Urinary bladder (tissue), 4 donors: ENCODE results near the gene MMP17. TPM values are rescaled to one million over a fixed set of nuclear protein-coding genes. Genes with fewer than 3 reads are reported as not detected.

Experiments used
- DNase-seq: peaks from one replicate; pipeline ENCODE4 v3.0.0-alpha.2; 2015; ENCODE audit errors: extremely low spot score
- H3K27ac ChIP-seq: one replicate; pipeline ENCODE4 v1.5.1; 2013; ENCODE audit warnings: low read depth, mild to moderate bottlenecking, moderate library complexity
- H3K36me3 ChIP-seq: one replicate; pipeline ENCODE4 v1.6.1; 2013; ENCODE audit warnings: mild to moderate bottlenecking, moderate library complexity; ENCODE audit not compliant: insufficient read depth
- H3K4me1 ChIP-seq: one replicate; pipeline ENCODE4 v1.6.1; 2013; ENCODE audit warnings: mild to moderate bottlenecking, moderate library complexity; ENCODE audit not compliant: insufficient read depth
- H3K4me3 ChIP-seq: one replicate; pipeline ENCODE4 v1.5.1; 2013; ENCODE audit warnings: low read depth, low read length
- WGBS: extraction: QIAGEN DNeasy Blood & Tissue Kit; methylation state at CpG from one replicate; pipeline ENCODE4 v1.1.7; 2013; 5-methylcytosine and 5-hydroxymethylcytosine counted together
- polyA plus RNA-seq: library from polyadenylated mRNA; stranded (reverse); fragments of 200-250 nt; gene quantifications from one replicate; pipeline ENCODE4 v1.2.3, GENCODE V29; 2013
- total RNA-seq: library from RNA; depleted of rRNA; stranded (reverse); fragments of >200 nt; gene quantifications from one replicate; pipeline ENCODE4 v1.2.3, GENCODE V29; 2014
- donor health status: healthy with polysubstance abuse.
- donor health status: healthy.

Gene MMP17
- total and polyA plus RNA-seq, 2 donors, result 3.9 to 6.9 TPM

DNA sequence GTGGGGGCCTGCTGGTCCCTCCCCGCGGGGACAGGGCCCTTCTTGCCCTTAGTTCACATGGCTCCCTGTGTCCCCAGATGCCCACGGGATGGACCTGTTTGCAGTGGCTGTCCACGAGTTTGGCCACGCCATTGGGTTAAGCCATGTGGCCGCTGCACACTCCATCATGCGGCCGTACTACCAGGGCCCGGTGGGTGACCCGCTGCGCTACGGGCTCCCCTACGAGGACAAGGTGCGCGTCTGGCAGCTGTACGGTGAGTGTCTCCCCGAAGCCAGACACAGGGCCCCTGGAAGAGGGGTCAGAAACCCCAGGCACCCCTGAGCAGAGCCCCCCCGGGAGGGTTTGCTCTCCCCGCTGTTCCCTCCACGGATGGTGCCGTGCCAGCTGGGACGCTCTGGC is 13.4 kb downstream of the MMP17 start:
- H3K4me3 ChIP-seq, result no peak overlapping the region
- no peaks in the 10 kb centered on the region for H3K36me3 ChIP-seq
- H3K27ac ChIP-seq, result no peak overlapping the region
- 94% methylated on average over 22 of the region's 22 CpGs for WGBS
- H3K4me1 ChIP-seq, result no peaks in the 10 kb centered on the region
- no peak for DNase-seq

DNA sequence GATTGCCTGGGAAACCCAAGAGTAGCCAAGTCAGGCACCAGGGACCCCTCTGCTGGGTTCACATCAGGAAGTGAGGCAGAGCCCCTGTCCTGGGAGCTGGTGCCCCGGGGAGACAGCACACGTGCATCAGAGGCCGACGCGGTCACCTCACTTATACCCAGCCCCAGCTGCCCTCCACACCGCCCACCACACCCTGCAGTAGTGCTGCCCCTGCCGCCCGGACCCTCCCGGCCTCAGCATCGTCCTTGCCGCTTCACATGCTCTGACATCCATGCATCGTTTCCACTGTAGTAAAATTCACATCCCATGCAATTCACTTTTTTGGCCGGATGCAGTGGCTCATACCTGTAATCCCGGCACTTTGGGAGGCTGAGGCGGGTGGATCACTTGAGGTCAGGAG is 14.0 kb downstream of the MMP17 start:
- DNase-seq, result no peak
- H3K27ac ChIP-seq, result no peak overlapping the region
- H3K4me3 ChIP-seq, result no peak overlapping the region
- H3K36me3 ChIP-seq, result no peaks in the 10 kb centered on the region
- WGBS, result 89% methylated on average over 15 of the region's 15 CpGs
- no peaks in the 10 kb centered on the region for H3K4me1 ChIP-seq

DNA sequence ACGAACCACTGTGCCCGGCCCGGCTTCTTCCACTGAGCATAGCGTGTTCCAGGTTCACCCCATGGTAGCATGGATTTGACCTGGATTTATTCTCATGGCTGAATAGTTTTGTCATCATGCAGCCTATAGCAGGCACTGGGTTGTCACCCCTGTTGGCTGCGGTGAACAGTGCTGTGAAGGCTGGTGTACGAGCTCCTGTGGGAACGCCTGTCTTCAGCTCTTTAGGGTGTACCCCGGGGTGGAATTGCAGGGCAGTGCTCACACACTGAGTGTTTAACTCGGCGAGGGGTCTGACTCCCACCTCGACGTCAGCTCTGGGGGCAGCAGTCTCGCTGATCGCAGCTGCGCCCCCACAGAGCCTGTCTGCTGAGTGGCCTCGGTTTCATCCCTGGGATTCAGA is 15.3 kb downstream of the MMP17 start:
- Histone ChIP-seq H3K4me1 (no peaks in the 10 kb centered on the region), H3K36me3 (no peaks in the 10 kb centered on the region), H3K27ac (no peak overlapping the region), H3K4me3 (no peak overlapping the region)
- no peak for DNase-seq
- WGBS, result 92% methylated on average over 16 of the region's 16 CpGs

DNA sequence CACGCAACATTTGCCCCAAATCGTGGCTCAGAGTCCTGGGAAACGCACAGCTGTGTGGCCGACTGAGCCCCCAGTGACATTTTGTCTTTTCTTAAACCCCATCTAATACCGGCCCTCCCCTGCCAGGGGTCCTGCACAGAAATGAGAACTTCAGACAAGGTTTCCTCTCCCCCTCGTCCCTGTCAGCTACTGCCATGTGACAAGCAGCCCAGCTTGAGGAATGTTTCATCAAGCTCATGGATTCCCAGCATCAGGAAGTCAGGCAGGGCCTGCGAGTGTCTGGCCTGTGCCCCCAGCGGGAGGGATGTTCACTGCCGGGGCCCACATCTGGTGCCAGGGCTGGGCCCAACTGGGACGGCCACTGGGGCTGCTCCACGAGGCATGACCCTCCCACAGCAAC is 15.9 kb downstream of the MMP17 start:
- Histone ChIP-seq H3K4me1 (no peaks in the 10 kb centered on the region), H3K36me3 (no peaks in the 10 kb centered on the region), H3K4me3 (no peak overlapping the region), H3K27ac (no peak overlapping the region)
- no peak for DNase-seq
- 92% methylated on average over 11 of the region's 11 CpGs for WGBS

DNA sequence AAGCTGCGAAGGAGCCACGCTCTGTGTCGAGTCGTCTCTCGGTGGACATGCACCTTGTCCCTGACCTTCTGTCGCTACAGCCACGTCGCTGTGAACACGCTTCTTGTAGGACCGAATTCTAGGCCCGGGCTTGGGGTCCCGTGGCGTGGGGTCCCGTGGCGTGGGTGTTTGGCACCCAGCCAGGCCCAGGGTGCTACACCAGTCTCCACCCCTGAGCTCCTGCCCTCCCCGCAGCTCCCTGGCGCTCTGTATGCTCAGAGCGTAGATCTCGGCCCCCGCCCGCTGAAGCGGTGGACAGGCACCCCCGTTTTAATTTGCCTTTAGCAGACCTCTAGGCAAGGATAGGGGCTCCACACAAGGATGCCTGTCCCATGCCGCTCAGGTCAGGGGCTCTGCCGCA is 16.5 kb downstream of the MMP17 start:
- Histone ChIP-seq H3K36me3 (no peaks in the 10 kb centered on the region), H3K4me3 (no peak overlapping the region), H3K27ac (no peak overlapping the region), H3K4me1 (no peaks in the 10 kb centered on the region)
- WGBS, result 92% methylated on average over 25 of the region's 25 CpGs
- DNase-seq, result no peak

DNA sequence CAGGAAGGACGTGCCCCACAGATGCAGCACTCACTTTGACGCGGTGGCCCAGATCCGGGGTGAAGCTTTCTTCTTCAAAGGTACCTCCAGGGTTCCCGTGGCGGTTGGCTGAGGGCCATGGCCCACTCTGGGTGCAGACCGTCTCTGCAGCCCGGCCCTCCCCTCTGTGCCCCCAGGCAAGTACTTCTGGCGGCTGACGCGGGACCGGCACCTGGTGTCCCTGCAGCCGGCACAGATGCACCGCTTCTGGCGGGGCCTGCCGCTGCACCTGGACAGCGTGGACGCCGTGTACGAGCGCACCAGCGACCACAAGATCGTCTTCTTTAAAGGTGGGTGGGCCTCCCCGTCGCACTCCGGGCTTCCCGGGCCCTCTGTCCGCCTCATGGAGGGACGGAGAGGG is 16.9 kb downstream of the MMP17 start:
- Histone ChIP-seq H3K36me3 (no peaks in the 10 kb centered on the region), H3K4me1 (no peaks in the 10 kb centered on the region), H3K4me3 (no peak overlapping the region), H3K27ac (no peak overlapping the region)
- 93% methylated on average over 29 of the region's 29 CpGs for WGBS
- DNase-seq, result no peak

DNA sequence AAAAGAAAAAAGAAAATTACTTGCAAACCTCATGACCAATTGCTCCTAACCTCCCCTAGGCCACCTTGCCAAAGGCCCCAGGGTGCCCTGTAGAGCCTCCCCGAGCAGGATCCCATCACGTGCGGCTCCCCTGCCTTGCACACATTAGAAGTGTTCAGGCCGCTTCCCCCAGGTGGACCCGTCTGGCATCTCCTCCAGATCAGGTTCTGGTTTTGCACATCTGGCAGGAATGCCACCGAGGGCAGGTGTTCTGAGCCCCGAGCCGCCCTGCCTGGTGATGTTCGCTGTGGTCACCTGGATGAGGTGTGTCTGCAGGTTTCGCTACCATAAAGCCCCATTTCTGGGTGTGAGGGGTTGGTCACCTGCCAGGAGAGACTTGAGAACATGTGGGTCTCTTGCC is 19.3 kb downstream of the MMP17 start:
- no peaks in the 10 kb centered on the region for H3K36me3 ChIP-seq
- 92% methylated on average over 10 of the region's 10 CpGs for WGBS
- no peak overlapping the region for H3K4me3 ChIP-seq
- H3K27ac ChIP-seq, result no peak overlapping the region
- no peaks in the 10 kb centered on the region for H3K4me1 ChIP-seq
- no peak for DNase-seq

DNA sequence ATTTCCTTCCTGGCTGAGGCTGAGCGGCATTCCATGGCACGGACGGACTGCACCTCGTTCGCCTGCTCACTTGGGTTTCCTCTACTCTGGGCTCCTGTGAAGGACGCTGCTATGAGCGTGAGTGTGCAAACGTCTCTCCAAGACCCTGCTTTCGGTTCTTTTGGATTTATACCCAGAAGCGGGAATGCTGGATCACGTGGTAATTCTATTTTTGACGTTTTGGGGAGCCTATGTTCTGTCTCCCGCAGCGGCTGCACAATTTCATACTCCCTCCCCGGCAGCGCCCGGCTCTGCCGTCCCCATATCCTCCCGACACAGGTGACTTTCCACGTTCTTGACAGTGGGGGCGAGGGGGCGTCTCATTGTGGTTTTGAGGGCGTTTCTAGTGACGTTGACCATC is 20.6 kb downstream of the MMP17 start:
- DNase-seq, result no peak
- 87% methylated on average over 24 of the region's 24 CpGs for WGBS
- Histone ChIP-seq H3K36me3 (no peaks in the 10 kb centered on the region), H3K4me1 (no peaks in the 10 kb centered on the region), H3K4me3 (no peak overlapping the region), H3K27ac (no peak overlapping the region)

DNA sequence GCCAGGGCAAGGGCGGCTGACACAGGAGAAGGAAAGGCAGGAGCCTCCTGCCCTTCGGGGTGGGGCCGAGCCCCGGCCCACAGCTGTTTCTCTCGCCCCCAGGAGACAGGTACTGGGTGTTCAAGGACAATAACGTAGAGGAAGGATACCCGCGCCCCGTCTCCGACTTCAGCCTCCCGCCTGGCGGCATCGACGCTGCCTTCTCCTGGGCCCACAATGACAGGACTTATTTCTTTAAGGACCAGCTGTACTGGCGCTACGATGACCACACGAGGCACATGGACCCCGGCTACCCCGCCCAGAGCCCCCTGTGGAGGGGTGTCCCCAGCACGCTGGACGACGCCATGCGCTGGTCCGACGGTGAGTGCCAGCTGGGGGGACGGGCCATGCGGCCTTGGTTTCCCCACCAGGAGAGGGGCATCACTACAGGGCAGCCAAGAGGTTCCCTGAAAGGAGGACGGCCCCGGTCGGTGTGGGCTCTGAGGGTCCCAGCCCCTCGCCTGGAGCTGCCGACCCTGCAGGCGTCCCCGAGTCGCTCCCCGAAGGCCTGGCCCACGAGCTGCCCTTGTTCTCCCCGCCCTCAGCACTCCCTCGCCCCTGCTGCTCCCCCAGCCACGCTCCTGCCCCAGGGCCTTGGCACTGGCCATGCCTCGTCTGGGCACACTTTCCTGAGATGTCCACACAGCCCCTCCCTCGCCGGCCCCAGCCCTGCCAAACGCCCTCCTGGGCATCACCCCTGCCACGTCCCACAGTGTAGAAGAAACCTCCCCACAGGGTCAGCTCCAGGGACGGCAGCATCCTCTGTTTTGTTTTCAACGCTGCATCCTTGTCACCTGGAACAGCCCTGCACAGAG is 21.7 kb downstream of the MMP17 start:
- 91% methylated on average over 47 of the region's 47 CpGs for WGBS
- no peak for DNase-seq
- Histone ChIP-seq H3K27ac (no peak overlapping the region), H3K4me3 (no peak overlapping the region), H3K4me1 (no peaks in the 10 kb centered on the region), H3K36me3 (no peaks in the 10 kb centered on the region)

DNA sequence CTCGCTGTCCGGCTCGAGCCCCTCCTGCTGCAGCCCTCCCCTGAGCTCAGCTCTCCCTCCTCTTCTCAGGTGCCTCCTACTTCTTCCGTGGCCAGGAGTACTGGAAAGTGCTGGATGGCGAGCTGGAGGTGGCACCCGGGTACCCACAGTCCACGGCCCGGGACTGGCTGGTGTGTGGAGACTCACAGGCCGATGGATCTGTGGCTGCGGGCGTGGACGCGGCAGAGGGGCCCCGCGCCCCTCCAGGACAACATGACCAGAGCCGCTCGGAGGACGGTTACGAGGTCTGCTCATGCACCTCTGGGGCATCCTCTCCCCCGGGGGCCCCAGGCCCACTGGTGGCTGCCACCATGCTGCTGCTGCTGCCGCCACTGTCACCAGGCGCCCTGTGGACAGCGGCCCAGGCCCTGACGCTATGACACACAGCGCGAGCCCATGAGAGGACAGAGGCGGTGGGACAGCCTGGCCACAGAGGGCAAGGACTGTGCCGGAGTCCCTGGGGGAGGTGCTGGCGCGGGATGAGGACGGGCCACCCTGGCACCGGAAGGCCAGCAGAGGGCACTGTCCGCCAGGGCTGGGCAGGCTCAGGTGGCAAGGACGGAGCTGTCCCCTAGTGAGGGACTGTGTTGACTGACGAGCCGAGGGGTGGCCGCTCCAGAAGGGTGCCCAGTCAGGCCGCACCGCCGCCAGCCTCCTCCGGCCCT is 22.8 kb downstream of the MMP17 start:
- H3K4me1 ChIP-seq, result no peaks in the 10 kb centered on the region
- H3K36me3 ChIP-seq, result no peaks in the 10 kb centered on the region
- no peak for DNase-seq
- WGBS, result 83% methylated on average over 41 of the region's 41 CpGs
- H3K4me3 ChIP-seq, result no peak overlapping the region
- no peak overlapping the region for H3K27ac ChIP-seq

DNA sequence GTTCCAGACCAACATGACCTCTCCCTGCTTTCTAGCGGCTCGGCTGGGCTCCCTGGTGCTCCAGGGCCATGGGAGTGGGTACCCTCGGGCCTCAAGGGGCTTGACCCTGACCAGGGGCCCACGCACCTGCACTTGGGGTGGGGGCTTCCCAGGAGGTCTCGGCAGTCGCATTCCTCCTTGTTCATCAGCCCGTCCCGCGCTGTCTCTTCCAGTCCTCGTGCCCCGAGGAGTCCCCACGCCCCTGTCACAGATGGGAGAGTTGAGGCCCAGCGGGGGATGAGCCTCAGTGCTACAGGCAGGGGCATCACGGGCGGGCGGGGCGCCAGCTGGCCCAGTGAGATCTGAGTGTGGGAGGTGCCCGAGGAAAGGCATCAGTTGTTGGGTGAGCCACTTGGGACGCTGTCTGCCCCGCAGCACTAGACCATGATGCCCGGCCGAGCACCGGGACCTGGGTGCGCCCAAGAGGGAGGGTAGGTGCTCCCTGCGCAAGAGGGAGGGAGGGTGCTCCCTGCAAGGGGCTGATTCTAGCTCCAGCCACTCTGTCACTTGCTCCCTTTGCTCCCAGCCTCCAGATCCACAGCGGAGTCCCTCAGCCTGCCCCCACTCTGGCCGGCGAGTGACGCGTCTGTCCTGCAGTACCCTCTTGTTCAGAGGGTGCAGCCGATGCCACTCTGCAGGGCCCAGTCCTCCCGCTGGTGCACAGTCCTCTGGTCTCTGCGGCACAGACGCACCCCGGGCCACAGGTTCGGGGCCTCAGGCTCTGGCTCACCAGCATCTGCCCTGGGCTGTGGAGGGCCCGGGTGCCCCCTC is 23.8 kb downstream of the MMP17 start:
- no peaks in the 10 kb centered on the region for H3K36me3 ChIP-seq
- no peak overlapping the region for H3K4me3 ChIP-seq
- H3K4me1 ChIP-seq, result no peaks in the 10 kb centered on the region
- DNase-seq, result no peak
- no peak overlapping the region for H3K27ac ChIP-seq
- 89% methylated on average over 37 of the region's 37 CpGs for WGBS

DNA sequence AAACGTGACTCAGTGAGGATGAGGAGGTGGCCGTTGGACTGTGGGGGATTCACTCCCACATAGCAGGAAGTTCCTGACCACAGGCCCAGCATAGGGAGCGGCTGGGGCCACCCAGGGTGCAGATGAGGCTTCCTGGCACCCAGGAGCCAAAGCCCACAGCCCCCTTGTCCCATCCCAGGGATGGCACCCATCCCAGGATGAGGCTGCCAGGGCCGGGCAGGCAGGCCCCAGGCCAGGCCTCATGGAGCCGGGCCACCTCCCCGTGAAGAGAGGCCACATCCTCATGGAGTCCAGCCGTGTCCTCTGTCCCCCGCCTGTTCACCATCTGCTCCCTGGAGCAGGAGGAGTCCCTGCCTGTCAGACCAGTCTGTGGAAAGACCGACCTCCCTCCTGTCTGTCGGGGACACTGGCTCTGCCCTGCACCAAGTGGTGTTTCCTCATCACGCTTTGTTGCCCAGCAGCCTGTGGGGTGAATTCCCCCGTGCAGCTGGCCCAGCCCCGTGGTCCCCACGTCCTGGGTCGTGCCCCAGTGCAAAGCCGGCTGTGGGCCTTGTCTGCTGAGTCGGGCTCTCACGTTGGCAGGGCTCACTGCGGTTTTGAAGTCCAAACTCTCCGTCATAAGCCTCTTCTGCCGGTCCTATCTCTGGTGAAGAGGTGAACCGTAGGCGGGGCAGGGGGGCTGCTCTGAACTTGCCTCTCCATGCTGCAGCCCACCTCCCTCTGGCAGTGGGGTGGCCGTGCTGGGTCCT is 24.5 kb downstream of the MMP17 start:
- Histone ChIP-seq H3K4me3 (no peak overlapping the region), H3K36me3 (no peaks in the 10 kb centered on the region), H3K4me1 (no peaks in the 10 kb centered on the region), H3K27ac (no peak overlapping the region)
- 52% methylated on average over 24 of the region's 24 CpGs for WGBS
- no peak for DNase-seq
